ENCODE results near the gene FBXW12. TPM values are rescaled to one million over a fixed set of nuclear protein-coding genes. Genes with fewer than 3 reads are reported as not detected.

The FBXW12 gene
- total and polyA plus RNA-seq, 2 experiments from 2014 or later, result not detected

DNA sequence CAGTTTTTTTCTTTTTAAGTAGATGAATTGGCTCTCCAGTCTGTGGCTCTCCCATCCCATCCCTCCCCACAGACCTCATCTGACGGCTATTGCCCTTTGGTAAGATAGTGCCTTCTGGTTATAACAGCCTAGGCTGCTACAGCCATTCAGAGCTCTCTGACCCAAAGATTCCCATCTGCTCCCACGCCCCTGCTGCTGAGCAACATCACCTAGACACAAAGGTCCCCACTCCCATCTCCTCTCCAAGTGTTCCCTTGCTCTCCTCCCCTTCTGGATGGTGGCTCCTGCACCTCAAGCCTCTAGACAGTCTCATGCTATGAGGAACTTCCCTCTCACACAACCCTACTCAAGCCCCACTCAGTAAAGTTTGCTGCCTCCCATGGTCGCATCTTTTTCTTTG, 23.7 kb downstream of the FBXW12 start:
- no peaks in the 10 kb centered on the region for H3K9me3 ChIP-seq (ENCODE audit: low read depth)
- no peak overlapping the region for H3K4me2 ChIP-seq
- no peak overlapping the region for H3K27ac ChIP-seq
- H3K36me3 ChIP-seq (replicated peaks; ENCODE audit: insufficient read depth, low read depth), result no peaks in the 10 kb centered on the region
- H3K9me2 ChIP-seq (replicated peaks; ENCODE audit: insufficient read depth), result no peaks in the 10 kb centered on the region
- no peak overlapping the region for H3K4me3 ChIP-seq
- no peak for DNase-seq (ENCODE audit: low spot score)
- H2AFZ ChIP-seq, result no peak overlapping the region
- H4K20me1 ChIP-seq (ENCODE audit: insufficient read depth, poor library complexity, severe bottlenecking), result no peaks in the 10 kb centered on the region
- TF ChIP-seq, protein P1, sequence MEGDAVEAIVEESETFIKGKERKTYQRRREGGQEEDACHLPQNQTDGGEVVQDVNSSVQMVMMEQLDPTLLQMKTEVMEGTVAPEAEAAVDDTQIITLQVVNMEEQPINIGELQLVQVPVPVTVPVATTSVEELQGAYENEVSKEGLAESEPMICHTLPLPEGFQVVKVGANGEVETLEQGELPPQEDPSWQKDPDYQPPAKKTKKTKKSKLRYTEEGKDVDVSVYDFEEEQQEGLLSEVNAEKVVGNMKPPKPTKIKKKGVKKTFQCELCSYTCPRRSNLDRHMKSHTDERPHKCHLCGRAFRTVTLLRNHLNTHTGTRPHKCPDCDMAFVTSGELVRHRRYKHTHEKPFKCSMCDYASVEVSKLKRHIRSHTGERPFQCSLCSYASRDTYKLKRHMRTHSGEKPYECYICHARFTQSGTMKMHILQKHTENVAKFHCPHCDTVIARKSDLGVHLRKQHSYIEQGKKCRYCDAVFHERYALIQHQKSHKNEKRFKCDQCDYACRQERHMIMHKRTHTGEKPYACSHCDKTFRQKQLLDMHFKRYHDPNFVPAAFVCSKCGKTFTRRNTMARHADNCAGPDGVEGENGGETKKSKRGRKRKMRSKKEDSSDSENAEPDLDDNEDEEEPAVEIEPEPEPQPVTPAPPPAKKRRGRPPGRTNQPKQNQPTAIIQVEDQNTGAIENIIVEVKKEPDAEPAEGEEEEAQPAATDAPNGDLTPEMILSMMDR (IDR thresholded peaks at IDR 0.05; ENCODE audit: poor library complexity), result no peak
- TF ChIP-seq EZH2 (IDR thresholded peaks at IDR 0.05; ENCODE audit: borderline replicate concordance), result no peak
- no peak for TF ChIP-seq EZH2phosphoT487 (IDR thresholded peaks at IDR 0.05; ENCODE audit: low read depth, severe bottlenecking, unreplicated experiment)
- WGBS (ENCODE audit: low lambda C conversion rate, missing lambda C conversion rate), result 76% methylated on average over 3 of the region's 3 CpGs
- no peaks in the 10 kb centered on the region for H3K4me1 ChIP-seq (ENCODE audit: insufficient read depth)
- no peaks in the 10 kb centered on the region for H3K27me3 ChIP-seq
- H3K79me2 ChIP-seq, result no peaks in the 10 kb centered on the region

DNA sequence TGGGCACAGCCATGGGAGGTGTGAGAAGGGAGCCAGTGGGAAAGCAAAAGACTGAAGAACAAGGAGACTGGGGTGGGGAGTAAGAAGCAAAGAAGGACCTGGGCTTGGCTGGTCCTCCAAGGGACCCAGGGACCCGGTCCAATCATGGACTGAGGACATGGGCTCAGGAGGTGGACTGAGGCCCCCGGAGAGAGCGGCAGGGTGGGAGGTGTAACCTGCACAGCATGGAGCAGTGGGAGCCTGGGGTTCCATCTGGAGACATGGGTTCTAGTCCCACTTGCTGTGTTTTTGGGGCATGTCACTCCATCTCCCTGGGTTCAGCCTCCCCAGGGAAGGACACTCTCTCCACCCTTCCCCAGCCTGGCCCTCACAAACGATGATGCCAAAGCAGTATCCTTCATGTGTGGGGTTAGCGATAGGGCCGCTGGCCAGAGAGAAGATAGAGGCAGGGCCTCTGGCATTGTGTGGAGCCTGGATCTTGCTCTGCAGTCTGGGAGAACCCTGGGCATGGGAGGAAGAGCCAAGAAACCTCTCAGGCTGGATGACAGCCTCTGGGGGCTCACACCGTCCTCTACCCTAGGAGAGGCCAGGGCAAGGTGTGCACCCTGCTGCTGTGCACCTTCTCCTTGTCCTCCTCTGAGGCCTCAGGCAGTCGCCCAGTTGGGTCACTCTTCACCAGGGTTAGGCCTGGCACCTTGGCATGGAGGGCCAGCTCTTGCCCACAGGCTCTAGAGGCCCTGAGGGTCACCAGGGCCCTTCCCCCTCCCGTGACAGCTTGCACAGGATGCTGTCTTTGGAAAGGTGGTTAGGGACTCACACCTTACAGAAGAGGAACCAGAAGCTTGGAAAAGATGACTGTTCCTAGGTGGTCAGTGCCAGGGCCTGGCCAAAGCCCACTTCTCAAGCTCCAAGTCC, 26.0 kb downstream of the FBXW12 start:
- Histone ChIP-seq H3K9me3 (ENCODE audit: low read depth) (no peaks in the 10 kb centered on the region), H3K9me2 (replicated peaks; ENCODE audit: insufficient read depth) (no peaks in the 10 kb centered on the region), H3K4me3 (no peak overlapping the region), H3K36me3 (replicated peaks; ENCODE audit: insufficient read depth, low read depth) (no peaks in the 10 kb centered on the region), H4K20me1 (ENCODE audit: insufficient read depth, poor library complexity, severe bottlenecking) (no peaks in the 10 kb centered on the region), H3K27ac (no peak overlapping the region), H3K27me3 (no peaks in the 10 kb centered on the region), H3K4me1 (ENCODE audit: insufficient read depth) (no peaks in the 10 kb centered on the region), H3K4me2 (no peak overlapping the region), H2AFZ (no peak overlapping the region), H3K79me2 (no peaks in the 10 kb centered on the region)
- no peak for TF ChIP-seq EZH2 (IDR thresholded peaks at IDR 0.05; ENCODE audit: borderline replicate concordance)
- TF ChIP-seq, protein P1 (IDR thresholded peaks at IDR 0.05; ENCODE audit: poor library complexity), result no peak
- TF ChIP-seq EZH2phosphoT487 (IDR thresholded peaks at IDR 0.05; ENCODE audit: low read depth, severe bottlenecking, unreplicated experiment), result no peak
- no peak for DNase-seq (ENCODE audit: low spot score)
- WGBS (ENCODE audit: low lambda C conversion rate, missing lambda C conversion rate), result 80% methylated on average over 9 of the region's 9 CpGs

GRCh38 chr3:48398701-48399386, 26.8 kb downstream of the FBXW12 start:
- Histone ChIP-seq H3K79me2 (no peaks in the 10 kb centered on the region), H3K27ac (no peak overlapping the region), H2AFZ (no peak overlapping the region), H3K9me3 (ENCODE audit: low read depth) (no peaks in the 10 kb centered on the region), H3K4me2 (no peak overlapping the region), H3K36me3 (replicated peaks; ENCODE audit: insufficient read depth, low read depth) (no peaks in the 10 kb centered on the region), H3K27me3 (no peaks in the 10 kb centered on the region), H3K9me2 (replicated peaks; ENCODE audit: insufficient read depth) (no peaks in the 10 kb centered on the region), H3K4me3 (no peak overlapping the region), H4K20me1 (ENCODE audit: insufficient read depth, poor library complexity, severe bottlenecking) (no peaks in the 10 kb centered on the region), H3K4me1 (ENCODE audit: insufficient read depth) (no peaks in the 10 kb centered on the region)
- peak; percentile 3 for DNase-seq (ENCODE audit: low spot score)
- no peak for TF ChIP-seq EZH2 (IDR thresholded peaks at IDR 0.05; ENCODE audit: borderline replicate concordance)
- TF ChIP-seq, protein P1 (IDR thresholded peaks at IDR 0.05; ENCODE audit: poor library complexity), result no peak
- no peak for TF ChIP-seq EZH2phosphoT487 (IDR thresholded peaks at IDR 0.05; ENCODE audit: low read depth, severe bottlenecking, unreplicated experiment)
- WGBS (ENCODE audit: low lambda C conversion rate, missing lambda C conversion rate), result 75% methylated on average over 11 of the region's 11 CpGs
